ENCODE measurements around the gene CTSZ. TPM values are rescaled to one million over a fixed set of nuclear protein-coding genes. Genes with fewer than 3 reads are reported as not detected.
A peak's percentile ranks its signal among the peaks of the same experiment; 100 is the strongest.

CTSZ gene
- polyA plus RNA-seq, 2 of the 4 experiments (the other 2 are of a cell fraction): 115 to 156 TPM

- WGBS (ENCODE audit: missing lambda C conversion rate): 77% methylated on average over 18 of the region's 18 CpGs
- DNase-seq (ENCODE audit: low read depth in 1 of 2, low spot score in 1 of 2) (peak in 1 of 2 experiments; percentile 39), FAIRE-seq (no peak), ATAC-seq (no peak; a peak in 2 of 6 replicates)
- Histone ChIP-seq H3K4me2 (peak overlapping the region; percentile 36), H3K9me3 (no peaks in the 10 kb centered on the region), H3K27ac (peak overlapping the region in 1 of 2 experiments; percentile 66; a peak in 2 of 6 replicates), H3K4me1 (peaks cover 20% of the 10 kb centered on the region), H3K4me3 (no peak overlapping the region)
- POLR2A ChIA-PET: no interaction called here
- CTCF ChIA-PET: interaction anchor here (1.2 to 1.4 kb wide), 2 partner anchors 126 to 460 kb away, joined by 3 read pairs; no protein-coding TSS in a partner anchor
- TF ChIP-seq FOSB (CRISPR knock-in tag; IDR thresholded peaks at IDR 0.05): no peak
- TF ChIP-seq ATOH8 (CRISPR knock-in tag; IDR thresholded peaks at IDR 0.05; ENCODE audit: low read depth): no peak
- TF ChIP-seq GATA3 (IDR thresholded peaks at IDR 0.05; ENCODE audit: borderline replicate concordance): no peak
- no peak for TF ChIP-seq KDM5A (IDR thresholded peaks at IDR 0.05)
- TF ChIP-seq ELK1 (IDR thresholded peaks at IDR 0.05; ENCODE audit: low read depth, low read length): no peak
- TF ChIP-seq HEYL (CRISPR knock-in tag; IDR thresholded peaks at IDR 0.05): no peak
- no peak for TF ChIP-seq PBX3 (IDR thresholded peaks at IDR 0.05)
- no peak for TF ChIP-seq ZFP36 (IDR thresholded peaks at IDR 0.05; ENCODE audit: borderline replicate concordance, partially characterized antibody)
- no peak for TF ChIP-seq HDAC2 (IDR thresholded peaks at IDR 0.05)
Measured at GRCh38 chr20:58995461-58996225, 11.4 kb downstream of the CTSZ start.

- peaks cover 20% of the 10 kb centered on the region for H3K4me1 ChIP-seq
- ATAC-seq (no peak), DNase-seq (ENCODE audit: low read depth in 1 of 2, low spot score in 1 of 2) (no peak), FAIRE-seq (no peak)
- TF ChIP-seq HES2 (IDR thresholded peaks at IDR 0.05): no peak
- no peak for TF ChIP-seq CEBPB (IDR thresholded peaks at IDR 0.05)
- no peak for TF ChIP-seq FOXS1 (CRISPR knock-in tag; IDR thresholded peaks at IDR 0.05)
- no peak for TF ChIP-seq KDM5A (IDR thresholded peaks at IDR 0.05)
- no peak for TF ChIP-seq HOXA7 (CRISPR knock-in tag; IDR thresholded peaks at IDR 0.05)
- no peak for TF ChIP-seq EHMT2 (IDR thresholded peaks at IDR 0.05; ENCODE audit: low read depth)
- no peak for TF ChIP-seq SMC3 (IDR thresholded peaks at IDR 0.05)
- no peak for TF ChIP-seq FOSB (CRISPR knock-in tag; IDR thresholded peaks at IDR 0.05)
- TF ChIP-seq RARB (CRISPR knock-in tag; IDR thresholded peaks at IDR 0.05): no peak
- no peak for TF ChIP-seq E2F6 (IDR thresholded peaks at IDR 0.05; ENCODE audit: borderline replicate concordance, low read depth)
- TF ChIP-seq BCL3 (IDR thresholded peaks at IDR 0.05): no peak
- no peak for TF ChIP-seq ZC3H11A (IDR thresholded peaks at IDR 0.05)
- H3K27ac ChIP-seq: no peak overlapping the region
- H3K4me3 ChIP-seq: no peak overlapping the region
- WGBS (ENCODE audit: missing lambda C conversion rate): 94% methylated on average over 15 of the region's 17 CpGs
- H3K9me3 ChIP-seq: no peaks in the 10 kb centered on the region
- no peak overlapping the region for H3K4me2 ChIP-seq
- ChIA-PET POLR2A (no interaction called here), CTCF (interaction anchor here (0.5 to 2.1 kb wide), 5 partner anchors 10 to 461 kb away, joined by 3 to 7 read pairs (median 3); no protein-coding TSS in a partner anchor)
Measured at GRCh38 chr20:58994390-58995159, 12.5 kb downstream of the CTSZ start.
